GM18498 (cell line): ENCODE results near the gene PTBP1.

Experiments used
- ATAC-seq: cut with Tn5 transposase; IDR thresholded peaks from one replicate; pipeline ENCODE4 v1.9.1; 2021; ENCODE audit warnings: mild to moderate bottlenecking, moderate library complexity; ENCODE audit not compliant: unreplicated experiment

Gene PTBP1

GRCh38 chr19:795691-796581, 1.3 kb upstream of the PTBP1 start:
- no peak for ATAC-seq

GRCh38 chr19:797528-798414, 519 bp downstream of the PTBP1 start:
- peak; percentile 46 for ATAC-seq

- ATAC-seq: no peak
Measured at GRCh38 chr19:798415-799075, 1.3 kb downstream of the PTBP1 start.

GRCh38 chr19:799076-799881, 2.0 kb downstream of the PTBP1 start:
- ATAC-seq: no peak

GRCh38 chr19:800360-801029, 3.2 kb downstream of the PTBP1 start:
- ATAC-seq: no peak

- ATAC-seq: no peak
Measured at GRCh38 chr19:801030-801860, 4.0 kb downstream of the PTBP1 start.

- ATAC-seq: no peak
Measured at GRCh38 chr19:801861-802497, 4.7 kb downstream of the PTBP1 start.

GRCh38 chr19:802498-803098, 5.3 kb downstream of the PTBP1 start:
- ATAC-seq: no peak

GRCh38 chr19:803099-803561, 5.9 kb downstream of the PTBP1 start:
- ATAC-seq: no peak

- no peak for ATAC-seq
Measured at GRCh38 chr19:803686-804418, 6.6 kb downstream of the PTBP1 start.

- ATAC-seq: no peak
Measured at GRCh38 chr19:804419-805165, 7.3 kb downstream of the PTBP1 start.

- ATAC-seq: no peak
Measured at GRCh38 chr19:805166-805551, 7.9 kb downstream of the PTBP1 start.

- no peak for ATAC-seq
Measured at GRCh38 chr19:805600-806550, 8.6 kb downstream of the PTBP1 start.

GRCh38 chr19:806815-807421, 9.7 kb downstream of the PTBP1 start:
- ATAC-seq: no peak
